Esophagus muscularis mucosa (tissue), 4 donors: ENCODE data around the gene CPED1. TPM values are rescaled to one million over a fixed set of nuclear protein-coding genes. Genes with fewer than 3 reads are reported as not detected.

ENCODE experiments used
- DNase-seq: peaks from one replicate; pipeline ENCODE4 v3.0.0-alpha.2; 2017; ENCODE audit errors: extremely low spot score
- H3K27ac ChIP-seq, 4 donors: fragments of 200-600 bp; sonication (generic); replicated peaks in 1 of 4; 1 replicate in 3 of 4; 2 replicates in 1 of 4; pipeline ENCODE4 v1.5.1; 2016 to 2019; ENCODE audit warnings: mild to moderate bottlenecking in 1 of 4
- H3K27me3 ChIP-seq, 4 donors: fragments of 200-600 bp; sonication (generic); one replicate each; pipeline versions ENCODE4 v1.5.1 to v1.6.0; 2016 to 2019
- H3K36me3 ChIP-seq, 4 donors: fragments of 200-600 bp; sonication (generic); one replicate each; pipeline ENCODE4 v1.5.1; 2016 to 2019
- H3K4me1 ChIP-seq, 4 donors: fragments of 200-600 bp; sonication (generic); one replicate each; pipeline ENCODE4 v1.5.1; 2016 to 2019
- H3K4me3 ChIP-seq, 4 donors: fragments of 200-600 bp; sonication (generic); 1 replicate in 2 of 4; 2 replicates in 2 of 4; pipeline ENCODE4 v1.5.1; 2016 to 2019; ENCODE audit warnings: mild to moderate bottlenecking in 4 of 4, moderate library complexity in 1 of 4
- H3K9me3 ChIP-seq, 4 donors: fragments of 200-600 bp; sonication (generic); 1 replicate in 3 of 4; 2 replicates in 1 of 4; pipeline ENCODE4 v1.5.1; 2016 to 2019
- EP300 ChIP-seq: sonication (generic); formaldehyde crosslinking; IDR thresholded peaks from one replicate; pipeline ENCODE4 v1.6.1; 2017; ENCODE audit warnings: antibody characterized with exemption
- POLR2A ChIP-seq: fragments of 450-650 bp; IDR thresholded peaks from one replicate; pipeline ENCODE4 v1.6.1; 2017; ENCODE audit warnings: antibody characterized with exemption, moderate library complexity, mild to moderate bottlenecking, low read depth
- POLR2AphosphoS5 ChIP-seq, 2 donors: sonication (generic); formaldehyde crosslinking; IDR thresholded peaks; one replicate each; pipeline ENCODE4 v1.6.1; 2017; ENCODE audit warnings: antibody characterized with exemption in 2 of 2
- WGBS: methylation state at CpG from one replicate; pipeline ENCODE4 v1.1.5; 2018; 5-methylcytosine and 5-hydroxymethylcytosine counted together
- intact Hi-C: fragments of 100-400 bp; cut with DNase I; formaldehyde crosslinking; loops from one replicate; pipeline ENCODE4 v1.15.1; 2023
- total RNA-seq, 4 donors: library from RNA; depleted of rRNA; stranded (reverse); fragments of >200 nt; gene quantifications; one replicate each; pipeline versions ENCODE4 v1.1.0 to v1.2.1, GENCODE V29; 2016
- TF ChIP-seq, protein P1 (sequence below), 3 experiments: fragments of 200-600 bp in 2 of 3; fragments of 450-650 bp in 1 of 3; sonication (generic) in 2 of 3; IDR thresholded peaks; one replicate each; pipeline ENCODE4 v1.5.1; 2017 to 2019; ENCODE audit warnings: antibody characterized with exemption in 3 of 3, mild to moderate bottlenecking in 2 of 3, moderate library complexity in 1 of 3

Gene CPED1
- total RNA-seq, 4 donors from 2014 or later = 28.1 to 81.8 (median 32.0) TPM

DNA sequence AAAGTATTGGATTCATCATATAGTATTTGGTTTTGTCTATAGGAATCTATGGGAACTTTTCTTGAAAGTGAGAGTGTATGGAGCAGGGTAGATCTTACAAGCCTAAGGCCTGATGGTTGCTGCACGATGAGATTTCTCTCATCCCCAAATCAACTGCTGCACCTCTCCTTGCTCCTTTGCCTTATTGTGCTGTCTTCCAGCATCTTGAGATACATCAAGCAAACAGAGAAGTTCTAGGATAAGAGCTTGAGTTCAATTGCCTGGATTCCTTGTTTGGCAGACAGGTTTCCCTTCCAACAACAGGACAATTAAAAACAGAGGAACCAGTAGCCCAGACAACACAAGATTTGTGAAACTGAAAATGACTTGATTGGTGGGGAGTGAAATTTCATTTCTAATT lies 56.6 kb downstream of the CPED1 start:
- intact Hi-C loops = no loop called here
- Histone ChIP-seq H3K9me3 (no peaks in the 10 kb centered on the region), H3K4me3 (no peak overlapping the region), H3K36me3 (peaks cover 0 to 17% (median 2%) of the 10 kb centered on the region in 4 donors), H3K4me1 (peaks cover 0 to 24% (median 3%) of the 10 kb centered on the region in 4 donors), H3K27ac (no peak overlapping the region), H3K27me3 (no peaks in the 10 kb centered on the region)
- 82% methylated on average over 1 of the region's 1 CpG for WGBS
- no peak for DNase-seq
- TF ChIP-seq EP300 (no peak), POLR2AphosphoS5 (IDR thresholded peaks at IDR 0.05) (no peak), POLR2A (no peak)
- TF ChIP-seq, protein P1, sequence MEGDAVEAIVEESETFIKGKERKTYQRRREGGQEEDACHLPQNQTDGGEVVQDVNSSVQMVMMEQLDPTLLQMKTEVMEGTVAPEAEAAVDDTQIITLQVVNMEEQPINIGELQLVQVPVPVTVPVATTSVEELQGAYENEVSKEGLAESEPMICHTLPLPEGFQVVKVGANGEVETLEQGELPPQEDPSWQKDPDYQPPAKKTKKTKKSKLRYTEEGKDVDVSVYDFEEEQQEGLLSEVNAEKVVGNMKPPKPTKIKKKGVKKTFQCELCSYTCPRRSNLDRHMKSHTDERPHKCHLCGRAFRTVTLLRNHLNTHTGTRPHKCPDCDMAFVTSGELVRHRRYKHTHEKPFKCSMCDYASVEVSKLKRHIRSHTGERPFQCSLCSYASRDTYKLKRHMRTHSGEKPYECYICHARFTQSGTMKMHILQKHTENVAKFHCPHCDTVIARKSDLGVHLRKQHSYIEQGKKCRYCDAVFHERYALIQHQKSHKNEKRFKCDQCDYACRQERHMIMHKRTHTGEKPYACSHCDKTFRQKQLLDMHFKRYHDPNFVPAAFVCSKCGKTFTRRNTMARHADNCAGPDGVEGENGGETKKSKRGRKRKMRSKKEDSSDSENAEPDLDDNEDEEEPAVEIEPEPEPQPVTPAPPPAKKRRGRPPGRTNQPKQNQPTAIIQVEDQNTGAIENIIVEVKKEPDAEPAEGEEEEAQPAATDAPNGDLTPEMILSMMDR (IDR thresholded peaks at IDR 0.05) = no peak

DNA sequence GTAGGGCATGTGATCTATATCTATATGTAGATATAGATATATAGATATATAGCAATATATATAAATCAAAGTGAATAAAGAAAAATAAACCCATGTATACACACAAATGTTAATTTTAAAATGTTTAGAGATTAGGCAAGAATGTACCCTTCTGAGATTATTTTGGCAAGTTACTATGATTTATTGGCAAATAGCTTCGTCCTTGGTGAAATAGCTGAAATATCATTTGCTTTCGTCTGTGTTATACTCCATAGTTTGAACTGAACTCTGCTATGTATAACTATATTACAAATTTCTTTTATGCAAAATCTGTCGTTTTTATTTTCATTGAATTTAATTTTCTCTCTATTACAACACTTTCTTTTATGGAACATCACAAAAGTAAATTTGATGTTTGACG lies 57.5 kb downstream of the CPED1 start:
- no peak for TF ChIP-seq POLR2A
- TF ChIP-seq, protein P1 (IDR thresholded peaks at IDR 0.05) = no peak
- no peak for TF ChIP-seq POLR2AphosphoS5 (IDR thresholded peaks at IDR 0.05)
- TF ChIP-seq EP300 = no peak
- DNase-seq = no peak
- intact Hi-C loops = no loop called here
- Histone ChIP-seq H3K27me3 (no peaks in the 10 kb centered on the region), H3K4me1 (peaks cover 0 to 20% (median 3%) of the 10 kb centered on the region in 4 donors), H3K4me3 (no peak overlapping the region), H3K27ac (no peak overlapping the region), H3K36me3 (peaks cover 0 to 17% (median 2%) of the 10 kb centered on the region in 4 donors), H3K9me3 (no peaks in the 10 kb centered on the region)
- WGBS = 88% methylated on average over 4 of the region's 4 CpGs

DNA sequence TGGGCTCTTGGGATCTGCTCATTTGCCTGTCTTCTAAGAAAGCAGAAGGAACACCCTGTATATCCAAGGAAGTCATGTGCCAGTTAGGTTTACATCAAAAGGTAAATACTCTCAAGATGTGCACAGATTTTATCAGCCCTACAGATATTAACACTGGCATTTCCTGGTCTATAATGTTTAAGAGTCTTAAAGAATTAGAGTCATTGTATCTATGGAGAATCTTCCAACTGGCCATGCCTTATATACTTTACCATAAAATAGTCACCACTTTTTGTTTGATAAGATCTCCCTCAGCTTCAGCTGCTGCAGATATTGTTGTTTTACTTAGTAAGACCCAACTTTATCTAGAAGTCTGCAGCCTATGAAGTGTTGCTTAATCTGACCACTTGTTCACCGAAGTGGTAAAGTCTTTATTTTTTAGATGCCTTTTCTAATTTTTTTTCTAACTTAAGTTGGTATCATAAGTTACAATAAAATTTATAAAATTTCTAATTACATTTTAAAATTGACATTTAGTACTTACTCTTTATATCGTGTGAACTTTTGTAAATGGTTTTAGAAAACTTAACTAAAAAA lies 58.5 kb downstream of the CPED1 start:
- H3K27me3 ChIP-seq = no peaks in the 10 kb centered on the region
- no peak overlapping the region for H3K27ac ChIP-seq
- no peak overlapping the region for H3K4me3 ChIP-seq
- TF ChIP-seq POLR2A (no peak), EP300 (no peak), POLR2AphosphoS5 (IDR thresholded peaks at IDR 0.05) (no peak)
- TF ChIP-seq, protein P1 (IDR thresholded peaks at IDR 0.05) = no peak
- no peak for DNase-seq
- WGBS = 87% methylated on average over 2 of the region's 2 CpGs
- H3K36me3 ChIP-seq = peaks cover 0 to 17% (median 2%) of the 10 kb centered on the region in 4 donors
- H3K9me3 ChIP-seq = no peaks in the 10 kb centered on the region
- intact Hi-C loops = no loop called here
- peaks cover 0 to 11% (median 2%) of the 10 kb centered on the region in 4 donors for H3K4me1 ChIP-seq

DNA sequence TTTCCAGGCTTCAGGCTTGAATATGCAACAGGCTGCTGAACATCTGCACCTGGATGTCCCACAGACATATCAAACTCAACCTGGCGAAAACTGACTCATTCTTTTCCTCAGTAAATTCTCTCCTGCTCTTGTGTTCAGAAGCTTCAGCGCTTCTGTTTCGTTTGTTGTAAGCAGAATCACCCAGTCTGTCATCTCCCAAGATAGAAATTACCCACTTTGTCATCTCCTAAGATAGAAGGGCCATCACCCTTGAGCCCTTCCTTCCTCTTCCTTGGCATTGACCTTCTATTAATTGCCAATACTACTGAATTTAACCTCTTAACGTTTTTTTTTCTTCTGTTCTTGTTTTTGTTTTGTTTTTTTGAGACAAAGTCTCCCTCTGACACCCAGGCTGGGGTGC lies 59.7 kb downstream of the CPED1 start:
- 57% methylated on average over 4 of the region's 4 CpGs for WGBS
- Histone ChIP-seq H3K9me3 (no peaks in the 10 kb centered on the region), H3K4me1 (peaks cover 0 to 5% (median 2%) of the 10 kb centered on the region in 4 donors), H3K27me3 (no peaks in the 10 kb centered on the region), H3K27ac (no peak overlapping the region), H3K4me3 (no peak overlapping the region), H3K36me3 (peaks cover 0 to 17% (median 4%) of the 10 kb centered on the region in 4 donors)
- DNase-seq = no peak
- TF ChIP-seq, protein P1 (IDR thresholded peaks at IDR 0.05) = no peak
- TF ChIP-seq POLR2AphosphoS5 (IDR thresholded peaks at IDR 0.05) (no peak), POLR2A (no peak), EP300 (no peak)
- intact Hi-C loops = no loop called here
